A673 (cell line): ENCODE results near the gene SGSM2.

Experiments used
- EZH2 ChIP-seq: fragments of 200-600 bp; sonication (generic); IDR thresholded peaks from 2 replicates; pipeline ENCODE4 v1.6.1; 2017; ENCODE audit warnings: borderline replicate concordance, low read depth, mild to moderate bottlenecking, mixed read lengths, antibody characterized with exemption, low read length; ENCODE audit not compliant: poor library complexity, severe bottlenecking
- TF ChIP-seq, protein P1 (sequence below): fragments of 300-800, 200-600 bp; sonication (generic); conservative IDR thresholded peaks from 2 replicates; pipeline ENCODE4 v1.5.1; 2017; ENCODE audit warnings: low read depth, mild to moderate bottlenecking, antibody characterized with exemption, low read length, moderate library complexity, mixed read lengths

DNA sequence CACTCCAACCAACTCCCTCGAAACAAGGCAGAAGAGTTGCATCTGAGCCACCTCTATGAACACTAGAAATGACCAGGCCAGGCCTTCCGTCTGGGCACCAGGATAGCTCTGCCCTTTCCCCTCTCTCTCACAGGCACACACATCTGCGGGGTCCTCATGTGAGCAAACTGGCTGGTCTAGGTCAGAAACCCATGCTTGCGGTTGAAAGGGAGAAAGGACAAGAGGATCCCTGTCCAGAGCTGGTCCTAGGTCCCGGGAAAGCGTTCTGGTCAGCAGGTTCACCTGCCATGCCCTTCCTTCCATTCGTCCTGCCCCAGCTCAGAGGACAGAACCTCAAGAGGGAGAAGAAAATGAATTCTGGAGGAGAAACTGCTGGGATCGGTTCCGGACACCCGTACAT, 60.9 kb downstream of the SGSM2 start:
- no peak for TF ChIP-seq EZH2
- TF ChIP-seq, protein P1, sequence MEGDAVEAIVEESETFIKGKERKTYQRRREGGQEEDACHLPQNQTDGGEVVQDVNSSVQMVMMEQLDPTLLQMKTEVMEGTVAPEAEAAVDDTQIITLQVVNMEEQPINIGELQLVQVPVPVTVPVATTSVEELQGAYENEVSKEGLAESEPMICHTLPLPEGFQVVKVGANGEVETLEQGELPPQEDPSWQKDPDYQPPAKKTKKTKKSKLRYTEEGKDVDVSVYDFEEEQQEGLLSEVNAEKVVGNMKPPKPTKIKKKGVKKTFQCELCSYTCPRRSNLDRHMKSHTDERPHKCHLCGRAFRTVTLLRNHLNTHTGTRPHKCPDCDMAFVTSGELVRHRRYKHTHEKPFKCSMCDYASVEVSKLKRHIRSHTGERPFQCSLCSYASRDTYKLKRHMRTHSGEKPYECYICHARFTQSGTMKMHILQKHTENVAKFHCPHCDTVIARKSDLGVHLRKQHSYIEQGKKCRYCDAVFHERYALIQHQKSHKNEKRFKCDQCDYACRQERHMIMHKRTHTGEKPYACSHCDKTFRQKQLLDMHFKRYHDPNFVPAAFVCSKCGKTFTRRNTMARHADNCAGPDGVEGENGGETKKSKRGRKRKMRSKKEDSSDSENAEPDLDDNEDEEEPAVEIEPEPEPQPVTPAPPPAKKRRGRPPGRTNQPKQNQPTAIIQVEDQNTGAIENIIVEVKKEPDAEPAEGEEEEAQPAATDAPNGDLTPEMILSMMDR: no peak
